Measurements from ENCODE around the gene MBTD1.
"Not testable (repeated sequence)": the region's sequence is repeated elsewhere in the genome, so short reads cannot be mapped to it uniquely, and the experiment has no call there.

- TF ChIP-seq POLR2A, POLR2AphosphoS5 (IDR thresholded peaks at IDR 0.05): not testable (repeated sequence)
- TF ChIP-seq, protein P1, sequence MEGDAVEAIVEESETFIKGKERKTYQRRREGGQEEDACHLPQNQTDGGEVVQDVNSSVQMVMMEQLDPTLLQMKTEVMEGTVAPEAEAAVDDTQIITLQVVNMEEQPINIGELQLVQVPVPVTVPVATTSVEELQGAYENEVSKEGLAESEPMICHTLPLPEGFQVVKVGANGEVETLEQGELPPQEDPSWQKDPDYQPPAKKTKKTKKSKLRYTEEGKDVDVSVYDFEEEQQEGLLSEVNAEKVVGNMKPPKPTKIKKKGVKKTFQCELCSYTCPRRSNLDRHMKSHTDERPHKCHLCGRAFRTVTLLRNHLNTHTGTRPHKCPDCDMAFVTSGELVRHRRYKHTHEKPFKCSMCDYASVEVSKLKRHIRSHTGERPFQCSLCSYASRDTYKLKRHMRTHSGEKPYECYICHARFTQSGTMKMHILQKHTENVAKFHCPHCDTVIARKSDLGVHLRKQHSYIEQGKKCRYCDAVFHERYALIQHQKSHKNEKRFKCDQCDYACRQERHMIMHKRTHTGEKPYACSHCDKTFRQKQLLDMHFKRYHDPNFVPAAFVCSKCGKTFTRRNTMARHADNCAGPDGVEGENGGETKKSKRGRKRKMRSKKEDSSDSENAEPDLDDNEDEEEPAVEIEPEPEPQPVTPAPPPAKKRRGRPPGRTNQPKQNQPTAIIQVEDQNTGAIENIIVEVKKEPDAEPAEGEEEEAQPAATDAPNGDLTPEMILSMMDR (IDR thresholded peaks at IDR 0.05) = not testable (repeated sequence)
These were observed 87.8 kb downstream of the MBTD1 start for GRCh38 chr17:51172030-51172429.

Measured in breast epithelium (tissue), 3 donors.